ENCODE measurements around the gene SREBF2. TPM values are rescaled to one million over a fixed set of nuclear protein-coding genes. Genes with fewer than 3 reads are reported as not detected.

SREBF2 gene
- total and polyA plus RNA-seq, 2 of the 13 experiments (the other 11 are each of a cell fraction or from before 2014, with no cell fraction given), result 53.8 to 72.6 TPM

DNA sequence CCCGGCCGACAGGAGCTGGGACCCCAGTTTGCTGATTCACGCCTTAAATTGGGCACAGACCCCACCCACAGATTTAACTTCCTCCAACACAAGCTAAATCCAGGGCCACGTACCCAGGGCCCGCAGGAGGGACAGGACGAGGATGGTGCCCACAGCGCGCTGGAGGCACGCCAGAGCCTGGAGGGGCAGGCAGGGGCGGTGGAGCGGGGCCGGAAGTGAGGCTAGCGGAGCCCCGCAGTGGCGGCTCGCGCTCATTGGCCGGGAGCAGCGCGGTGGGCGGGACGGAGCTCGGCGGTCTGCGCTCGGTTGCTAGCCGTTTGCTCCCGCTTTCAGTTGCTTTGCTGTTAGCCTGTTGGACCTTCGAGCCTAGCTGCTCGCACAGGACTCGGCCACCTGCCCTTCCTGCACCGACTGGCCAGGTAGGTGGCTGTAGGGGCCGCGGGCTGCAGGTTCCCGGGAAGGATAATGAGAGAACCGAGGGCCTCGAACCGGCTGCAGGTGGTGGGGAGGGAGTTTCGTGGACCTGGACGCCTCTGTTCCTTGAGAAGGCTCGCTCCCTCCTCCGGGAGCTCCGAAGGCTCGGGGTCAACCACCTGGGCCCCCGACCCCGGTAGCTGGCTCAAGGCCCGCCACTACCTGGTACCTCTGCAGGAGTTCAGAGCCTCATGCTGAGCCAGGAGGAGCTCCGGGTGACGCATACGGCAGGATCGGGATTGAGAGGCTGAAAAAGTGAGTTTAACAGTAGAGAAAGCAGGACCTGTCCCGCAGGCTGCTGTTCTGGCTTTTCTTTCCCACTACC, 32.4 kb upstream of the SREBF2 start, which contains the start of gene CCDC134 (continued):
- TF ChIP-seq, protein P1, sequence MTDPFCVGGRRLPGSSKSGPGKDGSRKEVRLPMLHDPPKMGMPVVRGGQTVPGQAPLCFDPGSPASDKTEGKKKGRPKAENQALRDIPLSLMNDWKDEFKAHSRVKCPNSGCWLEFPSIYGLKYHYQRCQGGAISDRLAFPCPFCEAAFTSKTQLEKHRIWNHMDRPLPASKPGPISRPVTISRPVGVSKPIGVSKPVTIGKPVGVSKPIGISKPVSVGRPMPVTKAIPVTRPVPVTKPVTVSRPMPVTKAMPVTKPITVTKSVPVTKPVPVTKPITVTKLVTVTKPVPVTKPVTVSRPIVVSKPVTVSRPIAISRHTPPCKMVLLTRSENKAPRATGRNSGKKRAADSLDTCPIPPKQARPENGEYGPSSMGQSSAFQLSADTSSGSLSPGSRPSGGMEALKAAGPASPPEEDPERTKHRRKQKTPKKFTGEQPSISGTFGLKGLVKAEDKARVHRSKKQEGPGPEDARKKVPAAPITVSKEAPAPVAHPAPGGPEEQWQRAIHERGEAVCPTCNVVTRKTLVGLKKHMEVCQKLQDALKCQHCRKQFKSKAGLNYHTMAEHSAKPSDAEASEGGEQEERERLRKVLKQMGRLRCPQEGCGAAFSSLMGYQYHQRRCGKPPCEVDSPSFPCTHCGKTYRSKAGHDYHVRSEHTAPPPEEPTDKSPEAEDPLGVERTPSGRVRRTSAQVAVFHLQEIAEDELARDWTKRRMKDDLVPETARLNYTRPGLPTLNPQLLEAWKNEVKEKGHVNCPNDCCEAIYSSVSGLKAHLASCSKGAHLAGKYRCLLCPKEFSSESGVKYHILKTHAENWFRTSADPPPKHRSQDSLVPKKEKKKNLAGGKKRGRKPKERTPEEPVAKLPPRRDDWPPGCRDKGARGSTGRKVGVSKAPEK (CRISPR knock-in tag; IDR thresholded peaks at IDR 0.05; ENCODE audit: borderline replicate concordance), result no peak
- TF ChIP-seq JUNB (CRISPR knock-in tag; IDR thresholded peaks at IDR 0.05; ENCODE audit: borderline replicate concordance) (no peak; the same call in 1 of the 2 replicates), MYC (CRISPR knock-in tag; IDR thresholded peaks at IDR 0.05; ENCODE audit: borderline replicate concordance) (peak; percentile 83), TGIF2 (CRISPR knock-in tag; IDR thresholded peaks at IDR 0.05) (peak; percentile 58; the same call in 1 of the 2 replicates), ZNF660 (CRISPR knock-in tag; IDR thresholded peaks at IDR 0.05; ENCODE audit: borderline replicate concordance, low read depth) (no peak), MED1 (CRISPR knock-in tag; IDR thresholded peaks at IDR 0.05) (peak; percentile 87), POLR2AphosphoS2 (IDR thresholded peaks at IDR 0.05; ENCODE audit: low read depth, low read length) (no peak), ZNF160 (CRISPR knock-in tag; IDR thresholded peaks at IDR 0.05) (0 out of 2 replicates have a peak, but pooled peaks have one; percentile 65), BRCA1 (CRISPR knock-in tag; IDR thresholded peaks at IDR 0.05) (peak; percentile 90; the same call in 1 of the 2 replicates), MAFG (CRISPR knock-in tag; IDR thresholded peaks at IDR 0.05) (no peak), JUND (CRISPR knock-in tag; IDR thresholded peaks at IDR 0.05) (0 out of 2 replicates have a peak, but pooled peaks have one; percentile 20), ZMYM3 (CRISPR knock-in tag; IDR thresholded peaks at IDR 0.05) (no peak), RBM22 (optimal IDR thresholded peaks at IDR 0.05; ENCODE audit: low read length) (no peak)
- TF ChIP-seq, protein P2, sequence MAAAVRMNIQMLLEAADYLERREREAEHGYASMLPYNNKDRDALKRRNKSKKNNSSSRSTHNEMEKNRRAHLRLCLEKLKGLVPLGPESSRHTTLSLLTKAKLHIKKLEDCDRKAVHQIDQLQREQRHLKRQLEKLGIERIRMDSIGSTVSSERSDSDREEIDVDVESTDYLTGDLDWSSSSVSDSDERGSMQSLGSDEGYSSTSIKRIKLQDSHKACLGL (CRISPR knock-in tag; IDR thresholded peaks at IDR 0.05), result peak; percentile 22; the same call in 1 of the 2 replicates
- TF ChIP-seq, protein P3, sequence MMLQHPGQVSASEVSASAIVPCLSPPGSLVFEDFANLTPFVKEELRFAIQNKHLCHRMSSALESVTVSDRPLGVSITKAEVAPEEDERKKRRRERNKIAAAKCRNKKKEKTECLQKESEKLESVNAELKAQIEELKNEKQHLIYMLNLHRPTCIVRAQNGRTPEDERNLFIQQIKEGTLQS (CRISPR knock-in tag; IDR thresholded peaks at IDR 0.05), result 0 out of 2 replicates have a peak, but pooled peaks have one; percentile 7
- TF ChIP-seq, protein P4, sequence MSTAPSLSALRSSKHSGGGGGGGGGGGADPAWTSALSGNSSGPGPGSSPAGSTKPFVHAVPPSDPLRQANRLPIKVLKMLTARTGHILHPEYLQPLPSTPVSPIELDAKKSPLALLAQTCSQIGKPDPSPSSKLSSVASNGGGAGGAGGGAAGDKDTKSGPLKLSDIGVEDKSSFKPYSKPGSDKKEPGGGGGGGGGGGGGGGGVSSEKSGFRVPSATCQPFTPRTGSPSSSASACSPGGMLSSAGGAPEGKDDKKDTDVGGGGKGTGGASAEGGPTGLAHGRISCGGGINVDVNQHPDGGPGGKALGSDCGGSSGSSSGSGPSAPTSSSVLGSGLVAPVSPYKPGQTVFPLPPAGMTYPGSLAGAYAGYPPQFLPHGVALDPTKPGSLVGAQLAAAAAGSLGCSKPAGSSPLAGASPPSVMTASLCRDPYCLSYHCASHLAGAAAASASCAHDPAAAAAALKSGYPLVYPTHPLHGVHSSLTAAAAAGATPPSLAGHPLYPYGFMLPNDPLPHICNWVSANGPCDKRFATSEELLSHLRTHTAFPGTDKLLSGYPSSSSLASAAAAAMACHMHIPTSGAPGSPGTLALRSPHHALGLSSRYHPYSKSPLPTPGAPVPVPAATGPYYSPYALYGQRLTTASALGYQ (CRISPR knock-in tag; IDR thresholded peaks at IDR 0.05), result 0 out of 2 replicates have a peak, but pooled peaks have one; percentile 52
- TF ChIP-seq, protein P5, sequence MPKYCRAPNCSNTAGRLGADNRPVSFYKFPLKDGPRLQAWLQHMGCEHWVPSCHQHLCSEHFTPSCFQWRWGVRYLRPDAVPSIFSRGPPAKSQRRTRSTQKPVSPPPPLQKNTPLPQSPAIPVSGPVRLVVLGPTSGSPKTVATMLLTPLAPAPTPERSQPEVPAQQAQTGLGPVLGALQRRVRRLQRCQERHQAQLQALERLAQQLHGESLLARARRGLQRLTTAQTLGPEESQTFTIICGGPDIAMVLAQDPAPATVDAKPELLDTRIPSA (CRISPR knock-in tag; IDR thresholded peaks at IDR 0.05; ENCODE audit: borderline replicate concordance), result no peak; the same call in 1 of the 2 replicates
- TF ChIP-seq, protein P6, sequence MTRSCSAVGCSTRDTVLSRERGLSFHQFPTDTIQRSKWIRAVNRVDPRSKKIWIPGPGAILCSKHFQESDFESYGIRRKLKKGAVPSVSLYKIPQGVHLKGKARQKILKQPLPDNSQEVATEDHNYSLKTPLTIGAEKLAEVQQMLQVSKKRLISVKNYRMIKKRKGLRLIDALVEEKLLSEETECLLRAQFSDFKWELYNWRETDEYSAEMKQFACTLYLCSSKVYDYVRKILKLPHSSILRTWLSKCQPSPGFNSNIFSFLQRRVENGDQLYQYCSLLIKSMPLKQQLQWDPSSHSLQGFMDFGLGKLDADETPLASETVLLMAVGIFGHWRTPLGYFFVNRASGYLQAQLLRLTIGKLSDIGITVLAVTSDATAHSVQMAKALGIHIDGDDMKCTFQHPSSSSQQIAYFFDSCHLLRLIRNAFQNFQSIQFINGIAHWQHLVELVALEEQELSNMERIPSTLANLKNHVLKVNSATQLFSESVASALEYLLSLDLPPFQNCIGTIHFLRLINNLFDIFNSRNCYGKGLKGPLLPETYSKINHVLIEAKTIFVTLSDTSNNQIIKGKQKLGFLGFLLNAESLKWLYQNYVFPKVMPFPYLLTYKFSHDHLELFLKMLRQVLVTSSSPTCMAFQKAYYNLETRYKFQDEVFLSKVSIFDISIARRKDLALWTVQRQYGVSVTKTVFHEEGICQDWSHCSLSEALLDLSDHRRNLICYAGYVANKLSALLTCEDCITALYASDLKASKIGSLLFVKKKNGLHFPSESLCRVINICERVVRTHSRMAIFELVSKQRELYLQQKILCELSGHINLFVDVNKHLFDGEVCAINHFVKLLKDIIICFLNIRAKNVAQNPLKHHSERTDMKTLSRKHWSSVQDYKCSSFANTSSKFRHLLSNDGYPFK (CRISPR knock-in tag; IDR thresholded peaks at IDR 0.05; ENCODE audit: borderline replicate concordance), result peak; percentile 24

All from HepG2 (cell line).